MV-4-11 (cell line): ENCODE measurements around the gene PITPNB.

ENCODE experiments used
- DNase-seq: peaks from one replicate; lab custom pipeline; 2025; lab: John Stamatoyannopoulos, UW

Gene PITPNB

GRCh38 chr22:27802346-27803073 is 116.5 kb downstream of the PITPNB start:
- no peak for DNase-seq
